ENCODE measurements around the gene ALK.

ALK gene

DNA sequence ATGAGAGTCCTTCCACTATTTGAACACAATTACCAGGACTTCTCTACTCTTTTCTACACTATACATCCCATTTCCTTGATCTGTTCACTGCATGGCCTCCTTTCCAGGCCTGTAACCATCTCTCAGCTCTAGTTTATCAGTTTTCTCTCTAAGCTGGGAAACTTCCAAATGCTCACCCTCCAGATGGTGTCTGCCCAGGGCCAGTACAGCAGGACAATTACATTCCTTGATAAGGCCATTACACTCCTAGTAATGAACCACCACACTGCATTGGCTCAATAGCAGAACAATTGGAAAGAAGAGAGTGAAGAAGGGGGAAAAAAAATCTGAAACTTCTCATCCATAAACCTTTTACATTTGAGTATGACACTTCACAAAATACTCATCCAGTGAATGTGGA is 359.1 kb downstream of the ALK start:
- DNase-seq, result no peak

DNA sequence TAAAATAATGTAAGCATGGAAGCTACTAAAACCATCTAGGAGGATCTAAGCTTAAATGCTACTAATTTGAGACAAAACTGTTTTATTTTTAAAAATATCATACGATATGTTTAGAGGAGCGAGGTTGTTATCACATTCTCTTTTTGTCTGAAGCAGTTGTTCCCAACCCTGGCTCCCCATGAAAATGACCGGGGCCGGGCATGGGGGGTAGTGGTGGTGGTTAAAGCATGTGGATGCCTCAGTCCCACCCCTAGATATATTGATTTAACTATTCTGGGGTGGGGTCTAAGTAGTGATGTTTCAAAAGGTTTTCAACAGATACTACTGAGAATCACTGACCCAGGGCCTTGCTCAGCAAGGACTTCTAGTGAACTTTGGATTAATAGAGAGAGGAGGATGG is 359.8 kb downstream of the ALK start:
- DNase-seq, result no peak

DNA sequence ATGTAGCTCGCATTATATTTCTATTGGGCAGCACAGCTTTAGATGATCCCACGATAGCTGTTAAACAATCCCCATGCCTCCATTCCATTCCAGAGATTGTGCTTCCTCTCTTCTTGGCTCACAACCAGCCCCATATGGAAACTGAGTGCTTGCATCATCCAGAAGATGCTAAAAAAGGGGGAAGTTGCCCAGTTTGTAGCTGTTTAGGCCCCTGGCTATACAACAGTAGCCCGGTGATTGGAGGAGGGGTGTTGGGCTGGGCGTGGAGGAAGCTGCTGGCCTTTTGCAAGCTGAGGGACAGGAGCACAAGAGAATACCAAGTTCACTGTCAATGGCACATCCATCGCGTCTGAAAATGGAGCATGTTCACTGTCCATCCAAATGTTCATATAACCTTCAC is 360.2 kb downstream of the ALK start:
- DNase-seq, result no peak

DNA sequence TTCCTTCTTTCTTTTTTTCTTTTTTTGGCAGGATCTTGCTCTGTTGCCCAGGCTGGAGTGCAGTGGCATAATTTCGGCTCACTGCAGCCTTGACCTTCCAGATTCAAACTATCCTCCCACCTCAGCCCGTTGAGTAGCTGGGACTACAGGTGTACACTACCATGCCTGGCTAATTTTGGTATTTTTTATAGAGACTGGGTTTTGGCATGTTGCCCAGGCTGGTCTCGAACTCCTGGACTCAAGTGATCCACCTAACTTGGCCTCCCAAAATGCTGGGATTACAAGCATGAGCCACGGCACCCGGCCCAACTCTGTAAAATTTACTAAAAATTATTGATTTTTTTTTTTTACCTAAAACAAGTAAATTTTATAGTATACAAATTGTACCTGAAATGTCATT is 360.8 kb downstream of the ALK start:
- DNase-seq, result no peak

DNA sequence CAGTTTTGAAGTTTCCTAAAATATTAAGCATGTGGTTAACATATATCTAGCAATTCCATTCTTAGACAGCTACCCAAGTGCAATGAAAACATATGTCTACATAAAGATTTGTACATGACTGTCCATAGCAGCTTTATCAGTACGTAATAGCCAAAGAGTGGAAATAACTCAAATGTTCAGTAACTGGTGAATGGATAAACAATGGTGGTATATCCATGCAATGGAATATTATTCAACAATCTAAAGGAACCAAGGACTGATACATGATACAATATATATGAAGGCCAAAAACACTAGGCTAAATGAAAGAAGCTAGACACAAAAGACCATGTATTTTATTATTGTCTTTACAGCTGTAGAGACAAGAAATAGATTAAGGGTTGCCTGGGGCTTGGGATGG is 361.4 kb downstream of the ALK start:
- no peak for DNase-seq

DNA sequence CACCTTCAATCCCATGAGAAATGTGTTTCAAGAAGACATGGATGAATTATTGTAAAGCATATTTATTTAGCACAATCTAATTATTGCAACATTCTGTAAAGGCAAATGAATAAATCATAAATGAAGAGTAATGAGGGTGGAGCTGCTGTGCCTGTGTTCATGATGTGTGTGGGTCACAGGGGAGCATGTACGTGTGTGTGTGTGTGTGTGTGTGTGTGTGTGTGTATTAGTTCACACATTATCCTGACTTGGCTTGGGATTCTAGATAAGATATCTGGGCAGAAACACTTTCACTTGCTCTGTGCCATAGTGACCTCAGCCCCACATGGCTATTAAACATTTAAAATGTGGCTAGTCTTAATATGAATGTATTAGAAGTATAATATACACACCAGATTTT is 361.8 kb downstream of the ALK start:
- no peak for DNase-seq

DNA sequence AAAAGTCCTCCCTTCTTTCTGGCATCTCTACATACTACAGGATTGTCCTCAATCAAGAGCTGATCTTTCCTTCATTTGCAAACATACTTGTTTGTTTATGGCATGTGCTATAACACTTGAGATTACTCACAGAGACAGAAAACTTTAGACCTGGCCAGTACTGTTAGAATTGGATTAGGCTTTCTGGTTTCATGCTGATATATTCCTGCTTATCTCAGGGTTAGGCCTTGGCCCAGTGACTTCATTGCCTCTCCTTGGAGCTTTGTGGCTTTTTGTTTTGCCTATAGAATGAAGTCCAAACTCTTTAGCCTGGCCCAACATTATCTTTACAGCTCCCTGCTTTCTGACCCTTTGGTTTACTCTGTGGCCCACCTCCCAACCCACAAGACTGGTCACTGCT is 363.3 kb downstream of the ALK start:
- no peak for DNase-seq

DNA sequence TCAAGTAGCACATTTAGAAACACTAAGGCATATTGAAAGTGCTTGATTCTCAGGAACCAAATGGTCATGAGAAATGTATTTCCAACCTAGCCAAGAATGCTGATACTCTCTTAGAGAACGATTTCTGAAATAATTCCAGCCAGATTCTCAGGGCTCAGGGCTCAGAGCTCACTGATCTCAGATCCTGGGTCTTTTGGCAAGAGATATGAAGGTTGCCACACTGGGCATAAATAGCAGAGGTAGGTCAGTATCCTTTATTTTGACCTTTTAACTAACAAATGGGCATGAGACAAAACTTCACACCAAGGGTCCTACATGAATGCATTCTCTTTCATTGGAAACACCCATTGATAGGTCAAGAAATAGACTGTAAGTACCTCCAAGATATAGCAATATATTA is 364.1 kb downstream of the ALK start:
- DNase-seq, result no peak

DNA sequence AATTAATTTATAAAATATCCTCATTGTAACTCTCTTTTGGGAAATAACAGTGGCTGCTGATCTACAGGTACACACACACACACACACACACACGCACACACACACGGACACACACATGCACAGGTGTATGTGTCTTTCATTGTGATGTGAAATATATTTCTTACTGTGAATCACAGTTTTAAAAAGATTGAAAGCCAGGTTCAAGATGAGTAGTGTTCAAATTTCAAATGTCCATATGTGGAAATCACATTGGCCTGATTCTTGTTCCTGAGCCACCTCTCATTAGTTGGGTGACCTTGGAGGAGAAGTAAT is 372.4 kb downstream of the ALK start:
- DNase-seq, result no peak

DNA sequence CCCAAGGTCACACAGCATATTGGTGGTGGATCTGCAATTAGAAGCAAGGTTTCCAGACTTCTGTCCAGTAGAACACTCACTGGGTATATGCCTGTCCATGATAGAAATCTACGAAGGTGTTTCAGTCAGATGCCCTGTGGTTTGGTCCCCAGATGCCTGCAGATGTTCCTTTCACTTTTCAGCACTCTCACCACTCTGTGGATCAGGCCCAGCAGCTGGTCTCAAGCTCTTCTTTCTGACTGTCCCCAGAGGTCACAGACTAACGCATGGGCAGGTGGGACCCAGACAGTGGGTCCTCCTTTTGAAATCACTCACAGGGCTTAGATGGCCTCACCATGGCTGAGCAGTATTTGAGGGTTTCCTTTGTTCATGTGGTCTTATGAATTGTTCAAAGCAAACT is 376.5 kb downstream of the ALK start:
- DNase-seq, result no peak

DNA sequence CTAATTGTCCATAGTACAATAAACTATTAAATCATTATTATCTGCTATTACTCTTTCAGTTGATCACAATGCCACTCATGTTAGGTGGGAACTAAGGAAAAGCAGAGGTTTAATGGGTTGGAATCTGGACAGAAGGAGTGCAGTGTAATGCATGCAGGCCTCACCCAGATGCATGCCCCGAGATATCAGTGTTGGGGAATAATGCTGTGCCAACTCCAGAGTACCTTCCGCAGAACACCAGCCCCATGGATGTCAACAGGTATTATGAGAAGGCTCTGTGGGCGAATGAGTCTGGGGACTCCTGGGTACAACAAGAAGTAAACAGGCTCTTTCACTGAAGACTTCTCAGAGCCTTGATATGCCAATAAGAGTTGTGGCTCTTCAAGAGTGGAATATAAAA is 377.4 kb downstream of the ALK start:
- no peak for DNase-seq

DNA sequence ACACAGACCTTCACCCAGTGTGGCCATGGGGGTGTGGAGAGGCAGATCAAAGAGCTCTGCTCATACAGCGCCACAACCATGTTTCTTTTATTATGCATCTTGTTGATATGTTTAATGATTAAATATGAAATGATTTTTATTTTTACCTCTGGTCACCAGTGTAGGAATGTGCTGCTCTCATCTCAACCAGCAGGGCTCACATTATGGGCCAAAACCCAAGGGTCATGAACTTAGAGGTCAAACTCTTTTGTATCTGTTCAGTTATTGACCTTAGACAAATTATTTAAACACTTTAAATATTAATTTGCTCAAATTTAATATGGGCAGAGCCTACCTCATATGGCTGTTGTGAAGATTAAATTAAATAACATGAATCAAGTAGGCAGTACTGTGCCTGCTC is 386.2 kb downstream of the ALK start:
- DNase-seq, result no peak

DNA sequence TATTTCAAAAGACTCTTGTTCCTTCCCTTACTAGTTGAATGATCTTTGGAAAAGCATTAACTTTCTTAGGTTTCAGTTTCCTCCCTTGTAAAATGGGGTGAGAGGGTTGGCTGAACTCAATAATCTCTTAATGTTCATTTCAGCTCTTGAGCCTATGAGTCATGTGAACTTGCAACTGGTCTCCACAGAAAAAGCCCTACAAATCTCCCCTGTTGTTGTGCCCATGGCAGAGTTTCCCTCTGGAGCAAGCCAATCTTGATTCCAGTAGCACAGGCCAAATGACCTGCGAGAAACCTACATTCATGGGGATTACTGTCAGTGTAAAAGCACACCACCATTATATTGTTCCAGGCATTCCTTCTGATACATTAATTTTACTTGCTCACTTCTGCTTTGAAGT is 388.9 kb downstream of the ALK start:
- DNase-seq, result no peak

DNA sequence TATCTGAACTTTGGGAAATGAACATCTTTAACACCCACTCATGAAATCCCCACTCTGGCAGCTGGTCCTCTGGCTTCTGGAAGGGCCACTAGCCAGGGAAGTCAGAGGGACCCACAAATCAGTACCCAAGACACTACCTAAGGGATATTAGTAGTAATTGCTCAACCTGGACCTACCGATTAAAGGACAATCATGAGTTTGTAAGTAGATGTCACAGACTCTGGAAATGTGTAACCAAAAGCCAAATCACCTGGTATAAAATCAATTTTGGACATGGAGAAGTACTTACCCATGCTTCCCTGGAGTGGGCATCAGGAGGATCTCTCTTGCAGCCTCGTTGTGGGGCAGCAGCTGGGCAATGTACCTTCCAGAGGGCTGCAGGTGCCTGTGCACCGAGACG is 389.8 kb downstream of the ALK start:
- DNase-seq, result no peak

DNA sequence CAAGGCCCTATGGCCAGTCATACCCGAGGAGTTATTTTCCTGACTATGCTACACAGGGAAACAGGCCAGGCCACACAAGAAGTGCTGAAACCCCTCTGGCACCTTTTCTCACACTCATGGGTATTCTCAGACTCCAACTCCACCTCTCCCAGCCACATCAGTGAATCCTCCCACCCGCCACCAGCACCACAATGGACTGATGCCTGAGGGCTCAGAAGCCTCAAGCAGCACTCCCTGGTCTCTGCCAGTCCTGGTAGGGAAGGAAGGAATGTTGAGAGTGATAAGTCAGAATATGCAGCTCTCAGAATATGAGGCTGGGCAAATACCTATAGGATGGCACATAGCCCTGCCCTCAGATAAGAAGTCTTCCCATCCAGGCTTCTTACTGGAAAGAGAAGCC is 391.1 kb downstream of the ALK start:
- no peak for DNase-seq

DNA sequence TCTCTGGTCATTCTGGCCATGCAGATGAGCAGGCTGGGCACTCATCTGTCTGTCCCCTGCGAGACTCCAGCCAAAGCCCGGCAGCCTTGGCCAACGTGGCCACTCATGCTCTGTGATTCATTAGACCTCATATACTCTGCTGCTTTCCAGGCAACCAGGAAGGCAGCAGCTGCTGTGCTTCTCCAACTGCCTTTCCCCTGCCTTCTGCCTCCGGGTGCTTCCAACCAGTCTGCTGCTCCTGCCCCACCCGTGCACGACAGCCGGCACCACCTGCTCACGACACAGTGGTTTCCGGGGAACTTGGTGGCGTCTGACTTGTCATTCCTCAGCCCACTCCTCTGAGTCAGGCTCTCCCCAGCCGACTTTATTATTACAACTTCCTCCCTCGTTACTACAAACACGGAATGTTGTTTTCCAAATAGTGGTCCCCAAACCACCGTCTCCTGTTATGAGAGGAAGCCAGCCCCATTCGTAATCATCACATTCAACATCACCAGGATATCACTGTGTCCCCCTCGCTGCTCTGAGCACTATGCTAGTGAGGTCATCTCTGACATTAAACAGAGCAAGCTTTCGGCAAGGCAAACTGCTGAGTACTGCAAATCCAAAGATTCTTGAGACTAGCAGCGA is 392.4 kb downstream of the ALK start:
- DNase-seq, result no peak

DNA sequence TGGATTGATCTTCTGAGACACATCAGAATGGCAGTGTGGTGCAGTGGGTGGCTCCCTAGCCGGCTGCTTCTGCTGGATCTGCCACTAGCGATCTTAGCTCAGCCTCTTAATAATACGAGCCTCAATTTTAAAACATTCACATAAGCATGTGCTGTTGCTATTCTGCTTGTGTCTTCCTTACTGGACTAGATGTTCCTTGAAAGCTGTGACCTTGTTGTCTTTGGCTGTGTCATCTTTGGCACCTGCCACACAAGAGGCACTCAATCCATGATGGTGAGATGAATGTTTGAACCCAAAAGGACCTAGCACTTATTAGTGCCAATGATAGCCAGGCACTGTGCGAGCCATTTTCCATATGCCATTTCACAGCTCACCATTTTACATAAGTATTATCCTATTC is 393.0 kb downstream of the ALK start:
- DNase-seq, result no peak

DNA sequence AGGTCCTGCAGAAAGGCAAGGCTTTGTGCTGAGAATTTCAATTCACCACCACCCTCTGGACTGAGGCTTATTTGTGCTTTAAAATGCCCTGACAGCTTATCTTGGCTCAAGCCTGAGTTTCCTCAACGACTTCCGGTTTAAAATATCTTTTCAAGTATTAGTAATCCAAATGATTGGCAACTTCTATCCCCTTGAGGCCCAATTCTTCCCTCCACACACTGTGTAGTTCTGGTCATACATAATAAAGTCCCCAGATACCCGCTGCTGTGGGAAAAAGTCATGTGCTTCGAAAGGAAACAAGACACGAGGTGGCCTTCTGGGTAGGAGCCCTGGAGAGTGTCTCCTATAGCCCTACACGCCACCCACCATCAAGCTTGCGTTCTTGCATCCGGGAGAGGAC is 393.4 kb downstream of the ALK start:
- DNase-seq, result no peak

DNA sequence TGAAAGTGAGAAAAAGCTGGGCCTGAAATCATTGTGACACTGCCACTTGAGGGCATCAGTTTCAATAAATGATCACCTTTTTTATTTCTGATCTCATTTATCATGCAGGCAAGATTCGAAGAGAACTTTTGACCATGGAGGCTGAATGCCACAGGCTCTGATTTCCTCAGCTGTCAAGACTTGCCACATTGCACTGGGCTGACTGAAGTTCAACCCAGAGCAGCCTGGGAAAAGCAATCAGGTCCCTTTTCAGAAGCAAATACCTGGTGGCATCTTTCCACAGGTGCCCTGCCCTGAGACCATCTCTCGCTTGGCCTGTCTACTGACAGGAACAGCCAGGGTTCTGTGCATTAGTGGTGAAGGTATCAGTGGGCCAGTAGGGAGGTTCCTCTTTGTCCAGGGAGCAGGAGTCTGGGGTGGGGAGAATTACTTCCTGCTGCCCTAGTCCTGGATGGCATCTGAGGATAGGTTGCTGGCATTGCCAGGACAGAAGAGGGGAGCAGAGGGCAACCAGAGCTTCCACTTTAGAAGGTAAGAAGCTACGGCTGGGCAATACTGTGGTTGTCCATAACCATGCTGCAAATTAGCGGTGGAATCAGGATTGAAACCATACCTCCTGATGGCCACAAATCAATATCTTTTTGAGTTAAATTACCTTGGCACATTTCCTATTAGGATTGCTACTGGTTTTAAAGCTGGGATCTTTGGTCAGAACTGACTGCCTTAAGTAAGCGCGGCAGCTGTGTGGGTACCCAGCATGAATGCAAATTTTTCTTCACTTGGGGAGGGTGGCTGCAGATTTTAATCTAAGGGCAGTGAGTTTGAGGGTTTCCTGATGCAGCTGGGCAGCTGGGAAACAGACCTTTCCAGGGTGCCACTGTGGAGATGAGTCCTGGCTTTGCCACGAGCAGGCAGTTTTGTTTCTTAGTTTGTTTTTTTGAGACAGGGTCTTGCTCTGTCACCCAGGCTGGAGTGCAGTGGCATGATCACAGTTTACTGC is 394.5 kb downstream of the ALK start:
- no peak for DNase-seq

DNA sequence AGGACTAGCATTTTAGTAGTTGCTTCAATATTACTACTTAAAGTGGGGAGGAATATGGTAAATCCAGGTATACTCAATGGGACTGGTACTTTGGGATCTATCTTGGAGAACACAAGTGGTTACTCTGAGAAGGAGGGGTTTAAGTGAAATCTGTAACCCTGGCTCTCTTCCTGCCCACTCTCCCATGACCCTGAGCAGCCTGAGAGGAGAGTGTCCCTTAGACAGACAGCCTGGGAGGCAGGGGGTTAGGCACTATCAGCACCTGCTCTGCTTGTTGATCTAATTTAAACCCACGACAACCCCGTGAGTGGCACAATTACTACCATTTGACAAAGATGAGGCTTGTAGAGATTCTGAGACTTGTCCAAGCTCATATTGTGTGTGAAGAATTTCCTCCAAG is 395.5 kb downstream of the ALK start:
- DNase-seq, result no peak

DNA sequence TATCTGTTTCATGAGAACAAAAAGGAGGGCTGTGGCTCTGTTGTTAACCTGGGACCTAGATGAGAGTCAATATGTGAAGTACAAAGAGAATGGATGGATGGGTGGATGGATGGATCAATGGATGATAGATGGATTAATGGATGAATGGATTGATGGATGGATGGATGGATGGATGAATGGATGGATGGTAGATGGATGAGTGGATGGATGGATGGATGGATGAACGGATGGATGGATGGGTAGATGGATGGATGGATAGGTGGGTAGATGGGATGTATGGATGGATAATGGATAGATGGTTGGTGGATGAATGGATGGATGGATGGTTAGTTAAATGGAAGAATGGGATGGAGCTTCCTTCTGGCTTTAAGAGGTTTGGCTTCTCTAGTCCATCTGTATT is 396.7 kb downstream of the ALK start:
- DNase-seq, result no peak

DNA sequence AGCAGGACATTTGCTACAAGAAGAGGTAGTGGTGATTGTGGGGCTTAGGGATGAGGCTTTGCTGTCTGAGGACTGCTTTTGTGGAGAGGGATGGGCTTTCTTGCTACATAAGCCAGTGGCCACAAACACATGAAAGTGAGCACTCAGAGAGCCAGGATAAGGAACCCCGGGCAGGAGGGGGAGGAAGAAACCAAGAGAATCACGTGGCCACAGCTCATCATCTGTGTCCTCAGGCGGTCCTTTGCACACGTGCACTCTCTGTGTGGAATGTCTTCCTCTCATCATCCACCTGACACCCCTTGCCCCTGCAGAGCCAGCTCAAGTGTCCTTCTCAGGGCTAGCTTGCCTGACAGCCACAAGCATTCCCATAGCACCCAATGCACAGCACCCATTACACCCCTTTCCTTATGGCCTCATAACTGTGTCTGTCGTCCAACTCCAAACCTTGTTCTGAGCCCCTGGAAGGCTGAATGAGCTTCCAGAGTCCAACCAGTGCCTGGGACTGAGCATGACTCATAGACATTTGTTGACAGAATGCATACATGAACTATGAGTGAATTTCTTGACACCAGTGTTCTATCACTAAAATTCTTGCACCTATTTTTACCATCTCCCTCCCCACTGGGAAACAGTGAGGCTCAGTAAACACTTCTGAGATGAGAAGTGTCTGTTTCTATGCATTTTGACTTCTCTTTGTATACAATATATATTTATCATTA is 398.3 kb downstream of the ALK start:
- DNase-seq, result no peak

DNA sequence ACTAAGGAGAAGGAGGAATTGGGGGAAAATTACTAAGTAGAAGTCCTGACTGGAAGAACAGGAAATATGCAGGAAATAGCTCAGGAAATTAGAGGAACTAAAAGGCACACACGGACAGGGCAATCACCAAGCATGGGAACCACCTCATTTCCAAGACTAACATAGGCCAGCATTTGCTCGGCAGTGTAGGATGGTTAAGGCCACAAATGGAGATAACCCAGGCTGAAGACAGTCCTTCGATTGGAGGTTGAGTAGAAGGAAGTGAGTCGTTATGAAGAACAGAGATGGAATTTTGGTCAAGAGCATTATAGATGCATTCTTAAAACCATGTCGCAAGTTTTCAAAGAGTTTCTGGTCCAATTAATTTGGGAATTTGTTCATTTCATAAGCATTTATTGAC is 401.4 kb downstream of the ALK start:
- no peak for DNase-seq

DNA sequence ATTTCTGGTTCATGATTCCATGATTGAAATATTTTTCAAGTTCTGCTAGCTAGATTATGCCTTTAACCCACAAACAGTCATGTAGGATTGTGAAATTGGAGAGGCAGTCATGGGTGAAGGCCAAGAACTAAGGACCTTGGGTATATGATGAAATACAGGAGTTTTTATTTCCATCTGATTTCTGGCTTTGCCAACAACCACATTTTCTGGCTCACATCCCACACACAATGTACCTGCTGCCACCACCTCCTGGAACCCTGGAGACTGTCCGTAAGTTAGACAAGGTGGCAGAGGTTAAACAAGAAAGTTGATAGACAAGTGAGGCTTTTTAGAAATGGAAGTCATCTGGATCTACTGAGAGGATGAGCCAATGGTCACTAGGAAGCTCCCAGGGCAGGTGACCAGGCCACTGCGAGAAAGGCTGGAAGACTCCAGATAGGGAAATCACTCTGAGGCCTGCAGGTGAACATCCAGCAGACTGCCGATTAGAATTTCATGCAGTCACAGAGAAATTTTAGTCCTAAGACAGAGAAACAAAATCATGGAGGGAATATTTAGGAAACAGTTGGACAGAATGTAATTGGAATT is 402.0 kb downstream of the ALK start:
- no peak for DNase-seq

All from NCI-H748 treated with DMSO at 0.1 percent for 48 hours (cell line).